Liver (tissue), 9 donors: Measurements from ENCODE around the gene ZSCAN12. TPM values are rescaled to one million over a fixed set of nuclear protein-coding genes. Genes with fewer than 3 reads are reported as not detected.

Experiments used
- DNase-seq: peaks from one replicate; pipeline ENCODE4 v3.0.0-alpha.2; 2017; ENCODE audit warnings: low spot score
- H3K27ac ChIP-seq, 2 donors: one replicate each; pipeline ENCODE4 v1.7.0; 2013; ENCODE audit warnings: inconsistent platforms in 2 of 2, low read length in 2 of 2, control low read depth in 1 of 2, low read depth in 1 of 2, mild to moderate bottlenecking in 1 of 2
- H3K27me3 ChIP-seq, 4 donors: one replicate each; pipeline versions ENCODE4 v1.6.1 to v1.7.0; 2013; ENCODE audit warnings: low read length in 3 of 4, inconsistent platforms in 1 of 4, mild to moderate bottlenecking in 1 of 4, moderate library complexity in 1 of 4; ENCODE audit not compliant: control insufficient read depth in 4 of 4, insufficient read depth in 4 of 4
- H3K36me3 ChIP-seq, 4 donors: one replicate each; pipeline versions ENCODE4 v1.6.1 to v1.7.0; 2013; ENCODE audit warnings: low read length in 3 of 4, mild to moderate bottlenecking in 3 of 4, low read depth in 1 of 4, moderate library complexity in 1 of 4; ENCODE audit not compliant: control insufficient read depth in 4 of 4, insufficient read depth in 3 of 4
- H3K4me1 ChIP-seq, 4 donors: one replicate each; pipeline versions ENCODE4 v1.6.1 to v1.7.0; 2013; ENCODE audit warnings: low read length in 3 of 4, mild to moderate bottlenecking in 3 of 4, moderate library complexity in 1 of 4; ENCODE audit not compliant: control insufficient read depth in 4 of 4, insufficient read depth in 4 of 4
- H3K4me3 ChIP-seq, 3 donors: one replicate each; pipeline versions ENCODE4 v1.6.1 to v1.7.0; 2013; ENCODE audit warnings: low read length in 3 of 3, control low read depth in 1 of 3, low read depth in 1 of 3, mild to moderate bottlenecking in 1 of 3
- H3K9ac ChIP-seq, 2 donors: one replicate each; pipeline ENCODE4 v1.7.0; 2013; ENCODE audit warnings: low read length in 2 of 2, mild to moderate bottlenecking in 2 of 2, moderate library complexity in 2 of 2, control low read depth in 1 of 2, low read depth in 1 of 2
- H3K9me3 ChIP-seq, 4 donors: one replicate each; pipeline versions ENCODE4 v1.6.1 to v1.7.0; 2013; ENCODE audit warnings: low read length in 3 of 4; ENCODE audit not compliant: control insufficient read depth in 4 of 4
- EGR1 ChIP-seq, 2 donors: IDR thresholded peaks; 2 replicates each; pipeline ENCODE4 v1.6.1; 2016 to 2018; ENCODE audit warnings: antibody characterized with exemption in 2 of 2, low read depth in 2 of 2
- FOXA1 ChIP-seq: IDR thresholded peaks from 2 replicates; pipeline ENCODE4 v1.6.1; 2016; ENCODE audit warnings: antibody characterized with exemption
- GABPA ChIP-seq, 2 donors: IDR thresholded peaks in 1 of 2; conservative IDR thresholded peaks in 1 of 2; 2 replicates each; pipeline ENCODE4 v1.6.1; 2016; ENCODE audit warnings: antibody characterized with exemption in 2 of 2, mild to moderate bottlenecking in 1 of 2, moderate library complexity in 1 of 2
- HNF4A ChIP-seq, 2 donors: conservative IDR thresholded peaks; 2 replicates each; pipeline ENCODE4 v1.6.1; 2016; ENCODE audit warnings: antibody characterized with exemption in 2 of 2, mild to moderate bottlenecking in 2 of 2
- HNF4G ChIP-seq: IDR thresholded peaks from 2 replicates; pipeline ENCODE4 v1.6.1; 2016; ENCODE audit warnings: antibody characterized with exemption
- JUND ChIP-seq, 2 donors: IDR thresholded peaks; 2 replicates each; pipeline ENCODE4 v1.6.1; 2016; ENCODE audit warnings: antibody characterized with exemption in 2 of 2
- NR2F2 ChIP-seq: IDR thresholded peaks from 2 replicates; pipeline ENCODE4 v1.6.1; 2016; ENCODE audit warnings: antibody characterized with exemption
- RAD21 ChIP-seq, 2 donors: IDR thresholded peaks; 2 replicates each; pipeline ENCODE4 v1.6.1; 2016; ENCODE audit warnings: antibody characterized with exemption in 2 of 2, mild to moderate bottlenecking in 2 of 2
- SP1 ChIP-seq: IDR thresholded peaks from 2 replicates; pipeline ENCODE4 v1.6.1; 2018; ENCODE audit warnings: antibody characterized with exemption, mild to moderate bottlenecking
- YY1 ChIP-seq: IDR thresholded peaks from 2 replicates; pipeline ENCODE4 v1.6.1; 2016; ENCODE audit warnings: antibody characterized with exemption, mild to moderate bottlenecking
- WGBS: extraction: QIAGEN DNeasy Blood & Tissue Kit; methylation state at CpG from one replicate; pipeline ENCODE4 v1.1.7; 2013; 5-methylcytosine and 5-hydroxymethylcytosine counted together
- polyA plus RNA-seq, 2 donors: library from polyadenylated mRNA; stranded (reverse) in 1 of 2; unstranded in 1 of 2; fragments of 200-250 nt in 1 of 2; fragments of >200 nt in 1 of 2; fragmentation: Nextera tagmentation in 1 of 2; extraction: Ambion mirVana in 1 of 2; gene quantifications; one replicate each; pipeline versions ENCODE4 v1.2.1 to v1.2.3, GENCODE V29; 2013 to 2015
- total RNA-seq, 2 donors: library from RNA; depleted of rRNA; stranded (reverse); fragments of >200 nt; gene quantifications; one replicate each; pipeline ENCODE4 v1.2.3, GENCODE V29; 2014
- TF ChIP-seq, protein P1 (sequence below): IDR thresholded peaks from 2 replicates; pipeline ENCODE4 v1.6.1; 2016; ENCODE audit warnings: antibody characterized with exemption
- TF ChIP-seq, protein P2 (sequence below): IDR thresholded peaks from 2 replicates; pipeline ENCODE4 v1.6.1; 2016; ENCODE audit warnings: antibody characterized with exemption, mild to moderate bottlenecking
- TF ChIP-seq, protein P3 (sequence below): IDR thresholded peaks from 2 replicates; pipeline ENCODE4 v1.6.1; 2016; ENCODE audit warnings: antibody characterized with exemption
- TF ChIP-seq, protein P4 (sequence below): IDR thresholded peaks from 2 replicates; pipeline ENCODE4 v1.6.1; 2016; ENCODE audit warnings: antibody characterized with exemption
- TF ChIP-seq, protein P5 (sequence below): fragments of 150-350 bp; IDR thresholded peaks from 2 replicates; pipeline ENCODE4 v1.5.1; 2017; ENCODE audit warnings: improper control_type of control experiment, low read depth, low read length; ENCODE audit not compliant: missing input control
- donor health status: healthy.
- donor health status: healthy.
- donor health status: healthy.
- donor health status: healthy.
- donor health status: healthy.

The ZSCAN12 gene
- total and polyA plus RNA-seq, 4 donors, result 0.46 to 3.9 (median 2.0) TPM

DNA sequence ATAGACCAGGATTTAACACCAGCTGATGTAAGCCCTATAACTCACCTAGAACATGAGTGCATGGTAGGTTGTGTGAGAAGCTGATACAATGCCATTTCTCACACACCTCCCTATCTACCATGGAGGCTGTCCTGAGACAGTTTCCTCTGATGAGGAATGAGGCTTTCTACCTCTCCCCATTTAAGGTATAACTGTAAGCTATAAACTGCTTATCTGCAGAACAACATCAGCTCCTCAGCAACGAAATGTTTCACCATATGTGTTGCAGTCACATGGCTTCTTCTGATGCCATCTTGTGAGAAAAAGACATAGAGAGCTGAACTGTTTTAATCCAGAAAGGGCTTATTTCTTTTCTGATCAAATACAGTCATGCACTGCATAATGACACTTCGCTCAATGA lies 29.1 kb downstream of the ZSCAN12 start:
- Histone ChIP-seq H3K4me1 (no peaks in the 10 kb centered on the region), H3K9me3 (no peaks in the 10 kb centered on the region), H3K4me3 (no peak overlapping the region), H3K36me3 (peaks cover under 1 to 11% (median 5%) of the 10 kb centered on the region in 4 donors), H3K27me3 (no peaks in the 10 kb centered on the region), H3K9ac (no peak overlapping the region), H3K27ac (no peak overlapping the region)
- no peak for TF ChIP-seq NR2F2
- TF ChIP-seq FOXA1, result no peak
- TF ChIP-seq JUND (IDR thresholded peaks at IDR 0.05), result no peak
- TF ChIP-seq SP1, result no peak
- TF ChIP-seq HNF4A (conservative IDR thresholded peaks at IDR 0.05), result no peak
- TF ChIP-seq, protein P1, sequence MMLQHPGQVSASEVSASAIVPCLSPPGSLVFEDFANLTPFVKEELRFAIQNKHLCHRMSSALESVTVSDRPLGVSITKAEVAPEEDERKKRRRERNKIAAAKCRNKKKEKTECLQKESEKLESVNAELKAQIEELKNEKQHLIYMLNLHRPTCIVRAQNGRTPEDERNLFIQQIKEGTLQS, result no peak
- TF ChIP-seq, protein P2, sequence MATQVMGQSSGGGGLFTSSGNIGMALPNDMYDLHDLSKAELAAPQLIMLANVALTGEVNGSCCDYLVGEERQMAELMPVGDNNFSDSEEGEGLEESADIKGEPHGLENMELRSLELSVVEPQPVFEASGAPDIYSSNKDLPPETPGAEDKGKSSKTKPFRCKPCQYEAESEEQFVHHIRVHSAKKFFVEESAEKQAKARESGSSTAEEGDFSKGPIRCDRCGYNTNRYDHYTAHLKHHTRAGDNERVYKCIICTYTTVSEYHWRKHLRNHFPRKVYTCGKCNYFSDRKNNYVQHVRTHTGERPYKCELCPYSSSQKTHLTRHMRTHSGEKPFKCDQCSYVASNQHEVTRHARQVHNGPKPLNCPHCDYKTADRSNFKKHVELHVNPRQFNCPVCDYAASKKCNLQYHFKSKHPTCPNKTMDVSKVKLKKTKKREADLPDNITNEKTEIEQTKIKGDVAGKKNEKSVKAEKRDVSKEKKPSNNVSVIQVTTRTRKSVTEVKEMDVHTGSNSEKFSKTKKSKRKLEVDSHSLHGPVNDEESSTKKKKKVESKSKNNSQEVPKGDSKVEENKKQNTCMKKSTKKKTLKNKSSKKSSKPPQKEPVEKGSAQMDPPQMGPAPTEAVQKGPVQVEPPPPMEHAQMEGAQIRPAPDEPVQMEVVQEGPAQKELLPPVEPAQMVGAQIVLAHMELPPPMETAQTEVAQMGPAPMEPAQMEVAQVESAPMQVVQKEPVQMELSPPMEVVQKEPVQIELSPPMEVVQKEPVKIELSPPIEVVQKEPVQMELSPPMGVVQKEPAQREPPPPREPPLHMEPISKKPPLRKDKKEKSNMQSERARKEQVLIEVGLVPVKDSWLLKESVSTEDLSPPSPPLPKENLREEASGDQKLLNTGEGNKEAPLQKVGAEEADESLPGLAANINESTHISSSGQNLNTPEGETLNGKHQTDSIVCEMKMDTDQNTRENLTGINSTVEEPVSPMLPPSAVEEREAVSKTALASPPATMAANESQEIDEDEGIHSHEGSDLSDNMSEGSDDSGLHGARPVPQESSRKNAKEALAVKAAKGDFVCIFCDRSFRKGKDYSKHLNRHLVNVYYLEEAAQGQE, result no peak
- no peak for TF ChIP-seq HNF4G
- TF ChIP-seq, protein P3, sequence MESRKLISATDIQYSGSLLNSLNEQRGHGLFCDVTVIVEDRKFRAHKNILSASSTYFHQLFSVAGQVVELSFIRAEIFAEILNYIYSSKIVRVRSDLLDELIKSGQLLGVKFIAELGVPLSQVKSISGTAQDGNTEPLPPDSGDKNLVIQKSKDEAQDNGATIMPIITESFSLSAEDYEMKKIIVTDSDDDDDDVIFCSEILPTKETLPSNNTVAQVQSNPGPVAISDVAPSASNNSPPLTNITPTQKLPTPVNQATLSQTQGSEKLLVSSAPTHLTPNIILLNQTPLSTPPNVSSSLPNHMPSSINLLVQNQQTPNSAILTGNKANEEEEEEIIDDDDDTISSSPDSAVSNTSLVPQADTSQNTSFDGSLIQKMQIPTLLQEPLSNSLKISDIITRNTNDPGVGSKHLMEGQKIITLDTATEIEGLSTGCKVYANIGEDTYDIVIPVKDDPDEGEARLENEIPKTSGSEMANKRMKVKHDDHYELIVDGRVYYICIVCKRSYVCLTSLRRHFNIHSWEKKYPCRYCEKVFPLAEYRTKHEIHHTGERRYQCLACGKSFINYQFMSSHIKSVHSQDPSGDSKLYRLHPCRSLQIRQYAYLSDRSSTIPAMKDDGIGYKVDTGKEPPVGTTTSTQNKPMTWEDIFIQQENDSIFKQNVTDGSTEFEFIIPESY, result no peak
- no peak for TF ChIP-seq EGR1 (IDR thresholded peaks at IDR 0.05; ENCODE audit: low read depth in 2 of 2)
- TF ChIP-seq, protein P4, sequence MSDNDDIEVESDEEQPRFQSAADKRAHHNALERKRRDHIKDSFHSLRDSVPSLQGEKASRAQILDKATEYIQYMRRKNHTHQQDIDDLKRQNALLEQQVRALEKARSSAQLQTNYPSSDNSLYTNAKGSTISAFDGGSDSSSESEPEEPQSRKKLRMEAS, result no peak
- TF ChIP-seq, protein P5, sequence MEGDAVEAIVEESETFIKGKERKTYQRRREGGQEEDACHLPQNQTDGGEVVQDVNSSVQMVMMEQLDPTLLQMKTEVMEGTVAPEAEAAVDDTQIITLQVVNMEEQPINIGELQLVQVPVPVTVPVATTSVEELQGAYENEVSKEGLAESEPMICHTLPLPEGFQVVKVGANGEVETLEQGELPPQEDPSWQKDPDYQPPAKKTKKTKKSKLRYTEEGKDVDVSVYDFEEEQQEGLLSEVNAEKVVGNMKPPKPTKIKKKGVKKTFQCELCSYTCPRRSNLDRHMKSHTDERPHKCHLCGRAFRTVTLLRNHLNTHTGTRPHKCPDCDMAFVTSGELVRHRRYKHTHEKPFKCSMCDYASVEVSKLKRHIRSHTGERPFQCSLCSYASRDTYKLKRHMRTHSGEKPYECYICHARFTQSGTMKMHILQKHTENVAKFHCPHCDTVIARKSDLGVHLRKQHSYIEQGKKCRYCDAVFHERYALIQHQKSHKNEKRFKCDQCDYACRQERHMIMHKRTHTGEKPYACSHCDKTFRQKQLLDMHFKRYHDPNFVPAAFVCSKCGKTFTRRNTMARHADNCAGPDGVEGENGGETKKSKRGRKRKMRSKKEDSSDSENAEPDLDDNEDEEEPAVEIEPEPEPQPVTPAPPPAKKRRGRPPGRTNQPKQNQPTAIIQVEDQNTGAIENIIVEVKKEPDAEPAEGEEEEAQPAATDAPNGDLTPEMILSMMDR, result no peak
- TF ChIP-seq YY1, result no peak
- no peak for TF ChIP-seq GABPA (IDR thresholded peaks at IDR 0.05 in 1 of 2, conservative IDR thresholded peaks at IDR 0.05 in 1 of 2)
- 81% methylated on average over 2 of the region's 2 CpGs for WGBS
- DNase-seq, result no peak

DNA sequence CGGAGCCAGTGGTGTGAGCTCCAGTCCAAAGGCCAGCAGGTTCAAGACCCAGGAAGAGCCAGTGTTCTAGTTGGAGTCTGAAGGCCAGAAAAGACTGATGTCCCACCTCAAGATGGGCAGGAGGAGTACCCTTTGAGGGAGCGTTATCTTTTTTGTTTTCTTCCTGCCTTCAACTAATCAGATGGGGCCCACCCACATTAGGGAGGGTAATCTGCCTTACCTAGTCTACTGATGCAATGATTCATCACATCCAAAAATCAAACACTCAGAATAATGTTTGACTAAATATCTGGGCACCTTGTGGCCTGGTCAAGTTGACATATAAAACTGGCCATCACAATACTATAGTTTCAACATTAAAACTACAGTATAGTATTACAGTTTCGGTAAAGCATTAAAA lies 30.1 kb downstream of the ZSCAN12 start:
- Histone ChIP-seq H3K27me3 (no peaks in the 10 kb centered on the region), H3K9ac (no peak overlapping the region), H3K4me3 (no peak overlapping the region), H3K9me3 (no peaks in the 10 kb centered on the region), H3K36me3 (peaks cover 5 to 18% (median 10%) of the 10 kb centered on the region in 4 donors), H3K27ac (no peak overlapping the region), H3K4me1 (no peaks in the 10 kb centered on the region)
- WGBS, result 96% methylated on average over 3 of the region's 3 CpGs
- DNase-seq, result no peak
- TF ChIP-seq HNF4A (conservative IDR thresholded peaks at IDR 0.05) (no peak), GABPA (IDR thresholded peaks at IDR 0.05 in 1 of 2, conservative IDR thresholded peaks at IDR 0.05 in 1 of 2) (no peak), FOXA1 (no peak), SP1 (no peak), RAD21 (IDR thresholded peaks at IDR 0.05) (no peak), HNF4G (no peak), JUND (IDR thresholded peaks at IDR 0.05) (no peak)
- TF ChIP-seq, protein P5, result no peak
- TF ChIP-seq, protein P3, result no peak
- TF ChIP-seq, protein P1, result no peak
